ENCODE measurements around the gene VSNL1.
A peak's percentile ranks its signal among the peaks of the same experiment; 100 is the strongest.

The VSNL1 gene

DNA sequence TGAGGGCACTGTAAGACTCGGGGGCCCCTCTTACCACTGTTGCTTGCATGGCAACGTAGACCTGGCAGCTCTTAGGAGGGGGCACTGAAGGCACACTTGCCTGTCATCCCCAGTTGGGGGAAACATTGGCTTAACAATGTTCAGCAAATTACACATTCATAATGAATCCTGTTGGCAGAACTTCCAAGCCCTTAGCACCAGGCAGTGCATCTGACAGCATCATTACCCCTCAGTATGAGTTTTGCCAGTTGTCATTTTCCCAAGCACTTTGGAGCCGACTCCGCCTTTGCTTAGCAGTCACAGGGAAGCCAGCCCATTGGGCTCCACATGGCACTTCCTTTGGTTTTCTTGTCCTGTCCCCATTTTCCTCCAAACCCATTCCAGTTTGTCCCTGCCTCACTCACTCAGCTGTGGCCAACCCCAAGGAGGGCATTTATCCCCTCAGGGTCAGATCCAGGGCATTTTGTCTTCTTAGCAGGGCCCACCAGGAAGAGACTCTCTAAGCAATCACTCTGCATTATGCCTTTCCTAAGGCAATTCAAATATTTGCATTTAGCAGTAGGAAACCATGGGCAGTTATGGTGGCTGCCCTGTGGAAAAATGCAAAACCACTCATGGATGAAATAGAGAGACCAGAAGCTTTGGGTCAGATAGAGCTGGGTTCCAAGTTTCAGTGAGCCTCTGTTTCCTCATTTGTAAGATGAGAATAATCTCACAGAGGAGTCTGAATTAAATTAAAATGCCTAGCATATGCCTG is 73.9 kb downstream of the VSNL1 start:
- no peak for DNase-seq (ENCODE audit: low spot score)
- TF ChIP-seq, protein P1, sequence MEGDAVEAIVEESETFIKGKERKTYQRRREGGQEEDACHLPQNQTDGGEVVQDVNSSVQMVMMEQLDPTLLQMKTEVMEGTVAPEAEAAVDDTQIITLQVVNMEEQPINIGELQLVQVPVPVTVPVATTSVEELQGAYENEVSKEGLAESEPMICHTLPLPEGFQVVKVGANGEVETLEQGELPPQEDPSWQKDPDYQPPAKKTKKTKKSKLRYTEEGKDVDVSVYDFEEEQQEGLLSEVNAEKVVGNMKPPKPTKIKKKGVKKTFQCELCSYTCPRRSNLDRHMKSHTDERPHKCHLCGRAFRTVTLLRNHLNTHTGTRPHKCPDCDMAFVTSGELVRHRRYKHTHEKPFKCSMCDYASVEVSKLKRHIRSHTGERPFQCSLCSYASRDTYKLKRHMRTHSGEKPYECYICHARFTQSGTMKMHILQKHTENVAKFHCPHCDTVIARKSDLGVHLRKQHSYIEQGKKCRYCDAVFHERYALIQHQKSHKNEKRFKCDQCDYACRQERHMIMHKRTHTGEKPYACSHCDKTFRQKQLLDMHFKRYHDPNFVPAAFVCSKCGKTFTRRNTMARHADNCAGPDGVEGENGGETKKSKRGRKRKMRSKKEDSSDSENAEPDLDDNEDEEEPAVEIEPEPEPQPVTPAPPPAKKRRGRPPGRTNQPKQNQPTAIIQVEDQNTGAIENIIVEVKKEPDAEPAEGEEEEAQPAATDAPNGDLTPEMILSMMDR (conservative IDR thresholded peaks at IDR 0.05; ENCODE audit: low read depth), result no peak
- POLR2A ChIA-PET (ENCODE audit: low non-redundant PET), result no interaction called here
- CTCF ChIA-PET, result no interaction called here
- H3K27ac ChIP-seq, result no peak overlapping the region

GRCh38 chr2:17615147-17615546 is 74.7 kb downstream of the VSNL1 start:
- no peak for DNase-seq (ENCODE audit: low spot score)
- no peak overlapping the region for H3K27ac ChIP-seq

DNA sequence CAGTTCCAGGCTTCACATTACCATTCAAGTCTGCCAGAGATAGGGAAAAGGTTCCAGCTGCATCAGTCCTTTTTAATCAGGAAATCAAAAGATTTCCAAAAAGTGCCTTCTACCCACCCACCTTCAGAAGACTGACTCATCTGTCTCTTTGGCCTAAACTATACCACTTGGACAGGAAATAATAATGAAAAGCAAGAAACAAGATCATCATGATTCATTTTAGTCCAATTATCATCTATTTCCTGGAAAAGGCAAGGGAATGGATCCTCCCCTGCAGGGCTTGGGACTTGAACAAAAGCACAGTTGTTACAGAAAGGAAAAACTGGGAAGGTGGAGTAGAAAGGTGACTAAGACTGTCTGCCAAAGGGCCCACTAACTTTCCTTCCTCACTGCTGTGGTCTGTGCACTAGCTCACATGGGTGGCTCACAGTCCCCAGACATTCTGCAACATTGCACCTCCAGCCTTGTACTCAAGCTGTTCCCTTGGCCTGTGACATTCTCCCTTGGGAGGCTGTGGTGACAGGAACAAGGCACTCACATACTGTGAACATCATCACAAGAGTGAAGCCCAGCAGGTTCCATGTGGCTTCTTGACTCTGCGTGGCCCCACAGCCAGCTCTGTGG is 75.3 kb downstream of the VSNL1 start:
- peak; percentile 40 for DNase-seq (ENCODE audit: low spot score)
- CTCF ChIA-PET, result interaction anchor here (0.6 to 0.9 kb wide), 2 partner anchors 27 to 989 kb away, joined by 3 to 5 read pairs; no protein-coding TSS in a partner anchor
- H3K27ac ChIP-seq, result peak overlapping the region; percentile 87
- POLR2A ChIA-PET (ENCODE audit: low non-redundant PET), result no interaction called here
- TF ChIP-seq, protein P1 (conservative IDR thresholded peaks at IDR 0.05; ENCODE audit: low read depth), result no peak

More at GRCh38 chr2:17615147-17615546, 74.7 kb downstream of the VSNL1 start:
- TF ChIP-seq, protein P1 (conservative IDR thresholded peaks at IDR 0.05; ENCODE audit: low read depth), result no peak
- CTCF ChIA-PET, result interaction anchor here (0.9 kb wide), 1 partner anchor 989 kb away, joined by 5 read pairs; no protein-coding TSS in a partner anchor
- POLR2A ChIA-PET (ENCODE audit: low non-redundant PET), result no interaction called here

GRCh38 chr2:17616405-17616804 is 75.9 kb downstream of the VSNL1 start:
- POLR2A ChIA-PET (ENCODE audit: low non-redundant PET), result no interaction called here
- CTCF ChIA-PET, result interaction anchor here (0.6 kb wide), 1 partner anchor 27 kb away, joined by 3 read pairs; no protein-coding TSS in a partner anchor
- DNase-seq (ENCODE audit: low spot score), result no peak
- peak overlapping the region; percentile 87 for H3K27ac ChIP-seq
- TF ChIP-seq, protein P1 (conservative IDR thresholded peaks at IDR 0.05; ENCODE audit: low read depth), result no peak

DNA sequence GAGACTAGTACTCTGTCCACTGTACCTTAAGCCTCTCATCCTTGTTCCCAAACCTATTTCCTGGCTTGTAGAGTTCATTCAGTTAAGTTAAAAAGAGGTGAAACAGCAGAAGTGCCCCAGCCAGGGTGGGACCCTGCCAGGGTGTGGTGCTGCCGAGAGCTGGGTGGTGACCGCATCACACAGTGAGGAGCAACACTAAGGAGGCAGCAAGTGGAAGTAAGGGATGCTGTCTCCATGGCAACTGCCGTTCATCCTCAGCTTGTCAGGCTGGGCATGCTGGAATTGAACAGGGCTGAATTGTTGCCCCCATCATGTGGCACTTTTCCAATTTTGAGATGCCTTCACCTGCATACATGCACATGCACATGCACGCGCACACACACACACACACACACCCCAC is 77.0 kb downstream of the VSNL1 start:
- POLR2A ChIA-PET (ENCODE audit: low non-redundant PET), result no interaction called here
- H3K27ac ChIP-seq, result no peak overlapping the region
- TF ChIP-seq, protein P1 (conservative IDR thresholded peaks at IDR 0.05; ENCODE audit: low read depth), result no peak
- no peak for DNase-seq (ENCODE audit: low spot score)
- CTCF ChIA-PET, result no interaction called here

DNA sequence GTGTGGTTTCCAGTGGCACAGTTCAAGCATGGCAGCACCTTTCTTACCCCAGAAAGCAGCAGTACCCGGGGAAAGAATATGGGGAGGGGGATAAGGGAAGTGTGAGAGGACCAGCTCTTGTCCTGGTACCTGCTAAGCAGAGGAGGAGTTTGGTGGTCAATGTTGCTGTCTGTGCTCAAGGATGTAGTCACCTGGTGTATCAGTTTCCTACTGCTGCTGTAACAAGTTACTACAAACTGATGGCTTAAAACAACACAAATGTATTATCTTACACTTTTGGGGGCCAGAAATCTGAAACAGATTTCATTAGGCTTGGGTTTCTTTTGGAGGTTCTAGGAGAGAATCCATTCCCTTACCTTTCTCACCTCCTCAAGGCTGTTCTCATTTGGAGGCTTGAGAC is 77.5 kb downstream of the VSNL1 start:
- POLR2A ChIA-PET (ENCODE audit: low non-redundant PET), result no interaction called here
- DNase-seq (ENCODE audit: low spot score), result no peak
- CTCF ChIA-PET, result no interaction called here
- TF ChIP-seq, protein P1 (conservative IDR thresholded peaks at IDR 0.05; ENCODE audit: low read depth), result no peak
- H3K27ac ChIP-seq, result no peak overlapping the region
